Activated T-cell treated with anti-CD3 and anti-CD28 coated beads for 48 hours (primary cell): ENCODE results near the gene CPD.
"Not testable (repeated sequence)": the region's sequence is repeated elsewhere in the genome, so short reads cannot be mapped to it uniquely, and the experiment has no call there.

Source experiments
- DNase-seq: peaks from one replicate; pipeline ENCODE4 v3.0.0-alpha.2; 2020; ENCODE audit warnings: low read depth

The CPD gene

GRCh38 chr17:30388321-30389179 is 9.8 kb downstream of the CPD start:
- DNase-seq, result no peak

DNA sequence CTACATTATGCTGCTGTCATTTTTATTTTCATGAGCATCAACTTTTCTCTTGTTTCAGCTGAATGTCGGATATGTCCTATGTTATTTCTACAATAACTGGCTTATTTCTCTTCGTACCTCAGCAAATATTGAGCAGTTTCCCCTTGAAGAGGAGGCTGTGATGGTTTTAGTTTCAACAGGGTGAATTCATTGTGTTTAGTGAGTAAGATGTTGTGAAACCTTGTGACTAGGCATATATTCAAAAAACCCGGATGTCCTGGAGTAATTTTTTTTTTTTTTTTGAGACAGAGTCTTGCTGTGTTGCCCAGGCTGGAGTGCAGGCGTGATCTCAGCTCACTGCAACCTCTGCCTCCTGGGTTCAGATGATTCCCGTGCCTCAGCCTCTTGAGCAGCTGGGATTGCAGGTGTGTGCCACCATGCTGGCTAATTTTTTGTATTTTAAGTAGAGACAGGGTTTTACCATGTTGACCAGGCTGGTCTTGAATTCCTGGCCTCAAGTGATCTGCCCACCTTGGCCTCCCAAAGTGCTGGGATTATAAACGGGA is 11.1 kb downstream of the CPD start:
- no peak for DNase-seq

- no peak for DNase-seq
These were observed 12.8 kb downstream of the CPD start for GRCh38 chr17:30391534-30391933.

DNA sequence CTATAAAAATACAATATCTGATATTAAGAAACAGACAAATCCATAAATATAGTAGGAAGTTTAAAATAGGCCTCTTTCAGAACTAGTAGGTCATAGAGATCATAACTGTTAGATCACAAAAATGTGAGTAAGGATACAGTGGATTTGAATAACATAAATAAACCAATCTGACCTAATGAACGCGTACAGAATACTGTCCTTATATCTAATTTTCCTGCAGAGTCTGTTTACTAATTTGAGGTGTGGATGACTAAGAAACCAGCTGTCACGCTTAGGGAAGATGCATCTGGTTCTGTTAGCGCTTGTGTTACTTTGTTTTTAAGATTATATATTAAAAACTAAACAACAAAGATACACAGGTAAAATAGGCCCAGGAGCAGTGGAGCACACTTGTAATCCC is 14.8 kb downstream of the CPD start:
- no peak for DNase-seq

DNA sequence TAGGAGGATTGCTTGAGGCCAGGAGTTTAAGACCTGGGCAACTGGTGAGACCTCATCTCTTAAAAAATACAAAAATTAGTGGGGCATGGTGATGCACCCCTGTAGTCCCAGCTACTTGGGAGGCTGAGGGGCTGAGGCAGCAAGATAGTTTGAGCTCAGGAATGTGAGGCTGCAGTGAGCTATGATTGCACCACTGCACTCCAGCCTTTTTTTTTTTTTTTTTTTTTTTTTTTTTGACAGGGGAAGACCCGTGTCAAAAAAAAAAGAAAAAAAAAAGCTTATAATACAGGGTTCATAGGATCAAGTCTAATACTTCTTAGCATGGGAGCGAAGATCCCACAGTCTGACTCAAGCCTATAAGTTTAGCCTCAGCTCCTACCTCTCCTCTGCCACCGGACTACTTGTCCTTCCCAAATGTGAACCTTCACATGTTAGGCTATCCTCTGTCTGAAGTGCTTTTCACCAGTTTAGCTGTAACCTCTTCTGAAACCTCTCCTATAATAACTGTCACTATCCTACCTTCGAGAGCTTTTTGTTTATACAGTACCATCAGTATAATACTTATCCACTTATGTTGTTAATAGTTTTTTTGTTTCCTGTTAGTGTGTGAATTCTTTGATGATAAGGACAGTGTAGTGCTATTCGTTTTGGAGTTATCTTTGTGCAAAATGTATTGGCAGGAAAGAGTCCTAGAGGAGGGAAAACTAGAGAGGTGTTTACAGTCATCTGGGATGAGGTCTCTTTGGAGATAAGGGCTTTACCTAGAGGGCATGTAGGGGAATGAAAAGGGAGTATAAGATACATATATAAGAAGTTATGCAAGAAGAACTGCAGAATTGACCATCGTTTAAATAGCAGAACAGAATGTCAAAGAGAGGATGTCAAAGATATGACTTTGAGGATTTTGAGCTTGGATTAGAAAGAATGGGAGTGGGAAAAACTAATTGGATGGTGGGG is 15.5 kb downstream of the CPD start:
- no peak for DNase-seq

- DNase-seq, result no peak
These were observed 16.8 kb downstream of the CPD start for GRCh38 chr17:30395398-30396022.

GRCh38 chr17:30396129-30396528 is 17.4 kb downstream of the CPD start:
- no peak for DNase-seq

GRCh38 chr17:30396612-30397011 is 17.9 kb downstream of the CPD start:
- DNase-seq, result no peak

DNA sequence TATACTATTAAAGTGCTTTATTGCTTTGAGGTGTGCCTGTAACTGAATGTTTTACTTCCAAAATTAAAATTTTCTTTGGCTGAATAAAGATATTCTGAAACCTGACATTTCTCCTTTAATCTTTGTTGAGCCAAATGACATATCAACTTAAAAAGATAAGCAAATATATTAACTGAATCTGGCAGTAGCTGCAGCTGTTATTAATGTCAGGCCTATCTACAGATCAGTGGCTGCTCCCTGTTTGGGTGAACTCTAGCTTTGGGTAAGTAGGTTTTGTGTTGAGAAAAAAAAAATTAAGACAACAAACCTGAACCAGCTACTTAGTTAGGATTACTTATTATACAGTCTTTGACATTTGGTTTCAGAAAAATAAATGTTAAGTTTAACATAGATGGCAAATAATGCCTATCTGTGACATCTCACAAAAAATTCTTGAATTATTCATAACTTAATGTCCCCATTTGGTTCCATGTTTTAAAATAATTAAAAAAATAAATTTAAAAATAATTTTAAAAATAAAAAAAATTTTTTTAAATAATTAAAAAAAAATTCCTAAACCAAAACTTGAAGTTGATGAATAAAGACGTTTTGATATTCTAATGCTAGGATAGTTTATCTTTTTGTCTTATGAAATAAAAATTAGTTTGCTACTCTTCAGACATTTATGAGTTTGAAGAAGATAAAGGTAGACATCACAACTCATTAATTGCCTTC is 19.8 kb downstream of the CPD start:
- no peak for DNase-seq

DNA sequence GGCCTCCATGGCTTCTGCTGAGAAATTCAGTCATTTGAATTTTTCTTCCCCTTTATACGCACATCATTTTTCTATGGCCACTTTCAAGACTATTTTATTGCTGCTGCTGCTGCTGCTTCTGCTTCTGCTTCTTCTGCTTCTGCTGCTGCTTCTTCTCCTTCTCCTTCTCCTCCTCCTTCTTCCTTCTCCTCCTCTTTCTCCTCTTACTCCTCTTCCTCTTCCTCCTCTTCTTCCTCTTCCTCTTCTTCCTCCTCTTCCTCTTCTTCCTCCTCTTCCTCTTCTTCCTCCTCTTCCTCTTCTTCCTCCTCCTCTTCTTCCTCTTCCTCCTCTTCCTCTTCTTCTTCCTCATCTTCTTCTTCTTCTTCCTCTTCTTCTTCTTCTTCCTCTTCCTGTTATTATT is 22.4 kb downstream of the CPD start:
- DNase-seq, result no peak

GRCh38 chr17:30405161-30405560 is 26.4 kb downstream of the CPD start:
- DNase-seq, result no peak

GRCh38 chr17:30410627-30411026 is 31.9 kb downstream of the CPD start:
- DNase-seq, result not testable (repeated sequence)

DNA sequence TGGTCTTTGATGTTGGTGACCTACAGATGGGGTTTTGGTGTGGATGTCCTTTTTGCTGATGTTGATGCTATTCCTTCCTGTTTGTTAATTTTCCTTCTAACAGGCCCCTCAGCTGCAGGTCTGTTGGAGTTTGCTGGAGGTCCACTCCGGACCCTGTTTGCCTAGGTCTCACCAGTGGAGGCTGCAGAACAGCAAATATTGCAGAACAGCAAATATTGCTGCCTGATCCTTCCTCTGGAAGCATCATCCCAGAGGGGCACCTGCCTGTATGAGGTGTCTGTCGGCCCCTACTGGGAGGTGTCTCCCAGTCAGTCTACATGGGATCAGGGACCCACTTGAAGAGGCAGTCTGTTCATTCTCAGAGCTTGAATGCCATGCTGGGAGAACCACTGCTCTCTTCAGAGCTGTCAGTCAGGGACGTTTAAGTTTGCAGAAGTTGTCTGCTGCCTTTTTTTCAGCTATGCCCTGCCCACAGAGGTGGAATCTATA is 33.3 kb downstream of the CPD start:
- DNase-seq, result not testable (repeated sequence)

GRCh38 chr17:30413109-30413508 is 34.4 kb downstream of the CPD start:
- no peak for DNase-seq

GRCh38 chr17:30414486-30414885 is 35.8 kb downstream of the CPD start:
- DNase-seq, result no peak

- no peak for DNase-seq
These were observed 36.8 kb downstream of the CPD start for GRCh38 chr17:30415491-30415890.

GRCh38 chr17:30418070-30418469 is 39.3 kb downstream of the CPD start:
- DNase-seq, result not testable (repeated sequence)

- DNase-seq, result no peak
These were observed 42.9 kb downstream of the CPD start for GRCh38 chr17:30421592-30421991.

DNA sequence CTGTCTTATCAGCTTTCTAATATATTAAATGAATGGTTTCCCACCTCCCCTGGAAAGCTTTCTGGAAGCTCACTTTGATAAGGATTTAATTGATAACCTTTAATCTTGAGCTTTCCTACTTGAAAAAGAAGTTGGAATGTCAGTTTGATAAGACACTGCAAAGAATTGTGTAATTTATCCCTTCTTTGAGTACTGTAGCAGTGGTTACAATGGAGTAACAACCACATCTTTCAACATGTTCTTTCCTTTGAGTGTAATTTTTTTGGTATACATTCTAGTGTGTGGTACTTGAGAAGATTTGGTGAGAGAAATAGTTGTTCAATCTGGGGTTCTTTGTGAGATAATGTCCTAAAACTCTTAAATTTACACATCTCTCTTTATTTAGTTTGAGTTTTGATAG is 43.4 kb downstream of the CPD start:
- DNase-seq, result no peak

- no peak for DNase-seq
These were observed 45.7 kb downstream of the CPD start for GRCh38 chr17:30424471-30424870.

DNA sequence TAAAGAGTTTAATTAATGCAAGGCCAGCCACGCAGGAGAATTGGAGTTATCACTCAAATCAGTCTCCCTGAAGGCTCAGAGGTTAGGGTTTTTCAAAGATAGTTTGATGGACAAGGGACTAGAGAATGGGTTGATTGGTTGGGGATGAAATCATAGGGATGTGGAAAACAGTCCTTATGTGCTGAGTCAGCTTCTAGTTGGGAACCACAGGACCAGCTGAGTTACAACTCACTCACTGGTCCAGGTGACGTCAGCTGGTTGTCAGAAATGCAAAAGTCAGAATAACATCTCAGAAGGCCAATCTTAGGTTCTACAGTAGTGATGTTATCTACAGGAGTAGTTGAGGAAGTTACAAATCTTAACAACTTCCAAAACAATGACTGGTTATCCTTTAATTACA is 47.6 kb downstream of the CPD start:
- no peak for DNase-seq
